Ascending aorta (tissue), 2 donors: Measurements from ENCODE around the gene HIKESHI. TPM values are rescaled to one million over a fixed set of nuclear protein-coding genes. Genes with fewer than 3 reads are reported as not detected.

Experiments
- DNase-seq, 2 donors: peaks; one replicate each; pipeline ENCODE4 v3.0.0-alpha.2; 2019; ENCODE audit warnings: low spot score in 2 of 2
- H3K27ac ChIP-seq, 2 donors: fragments of 200-600 bp; sonication (generic); one replicate each; pipeline ENCODE4 v1.5.1; 2016 to 2017; ENCODE audit warnings: mild to moderate bottlenecking in 1 of 2
- H3K27me3 ChIP-seq: fragments of 200-600 bp; sonication (generic); one replicate; pipeline ENCODE4 v1.5.1; 2017
- H3K36me3 ChIP-seq, 2 donors: fragments of 200-600 bp; sonication (generic); one replicate each; pipeline ENCODE4 v1.5.1; 2016
- H3K4me1 ChIP-seq, 2 donors: fragments of 200-600 bp; sonication (generic); one replicate each; pipeline ENCODE4 v1.5.1; 2016 to 2017; ENCODE audit warnings: mild to moderate bottlenecking in 1 of 2
- H3K4me3 ChIP-seq, 2 donors: fragments of 200-600 bp; sonication (generic); one replicate each; pipeline ENCODE4 v1.5.1; 2016 to 2017; ENCODE audit warnings: mild to moderate bottlenecking in 1 of 2
- H3K9me3 ChIP-seq, 2 donors: fragments of 200-600 bp; sonication (generic); one replicate each; pipeline ENCODE4 v1.5.1; 2016
- intact Hi-C: fragments of 100-400 bp; cut with DNase I; formaldehyde crosslinking; loops from one replicate; pipeline ENCODE4 v1.15.1; 2023
- total RNA-seq: library from RNA; depleted of rRNA; stranded (reverse); fragments of >200 nt; gene quantifications from one replicate; pipeline ENCODE4 v1.1.0, GENCODE V29; 2016
- TF ChIP-seq, protein P1 (sequence below), 3 experiments: fragments of 200-600 bp in 2 of 3; fragments of 450-650 bp in 1 of 3; sonication (generic) in 2 of 3; IDR thresholded peaks; one replicate each; pipeline ENCODE4 v1.5.1; 2016 to 2019; ENCODE audit warnings: antibody characterized with exemption in 3 of 3, mild to moderate bottlenecking in 1 of 3, moderate library complexity in 1 of 3

The HIKESHI gene
- total RNA-seq, 1 donor from 2014 or later, result 28.9 TPM

GRCh38 chr11:86261328-86261727 is 40.7 kb upstream of the HIKESHI start:
- Histone ChIP-seq H3K4me1 (no peaks in the 10 kb centered on the region), H3K27me3 (no peaks in the 10 kb centered on the region), H3K9me3 (no peaks in the 10 kb centered on the region), H3K36me3 (peaks cover 2 to 30% of the 10 kb centered on the region in 2 donors), H3K27ac (no peak overlapping the region), H3K4me3 (no peak overlapping the region)
- intact Hi-C loops, result no loop called here
- no peak for DNase-seq
- TF ChIP-seq, protein P1, sequence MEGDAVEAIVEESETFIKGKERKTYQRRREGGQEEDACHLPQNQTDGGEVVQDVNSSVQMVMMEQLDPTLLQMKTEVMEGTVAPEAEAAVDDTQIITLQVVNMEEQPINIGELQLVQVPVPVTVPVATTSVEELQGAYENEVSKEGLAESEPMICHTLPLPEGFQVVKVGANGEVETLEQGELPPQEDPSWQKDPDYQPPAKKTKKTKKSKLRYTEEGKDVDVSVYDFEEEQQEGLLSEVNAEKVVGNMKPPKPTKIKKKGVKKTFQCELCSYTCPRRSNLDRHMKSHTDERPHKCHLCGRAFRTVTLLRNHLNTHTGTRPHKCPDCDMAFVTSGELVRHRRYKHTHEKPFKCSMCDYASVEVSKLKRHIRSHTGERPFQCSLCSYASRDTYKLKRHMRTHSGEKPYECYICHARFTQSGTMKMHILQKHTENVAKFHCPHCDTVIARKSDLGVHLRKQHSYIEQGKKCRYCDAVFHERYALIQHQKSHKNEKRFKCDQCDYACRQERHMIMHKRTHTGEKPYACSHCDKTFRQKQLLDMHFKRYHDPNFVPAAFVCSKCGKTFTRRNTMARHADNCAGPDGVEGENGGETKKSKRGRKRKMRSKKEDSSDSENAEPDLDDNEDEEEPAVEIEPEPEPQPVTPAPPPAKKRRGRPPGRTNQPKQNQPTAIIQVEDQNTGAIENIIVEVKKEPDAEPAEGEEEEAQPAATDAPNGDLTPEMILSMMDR (IDR thresholded peaks at IDR 0.05), result no peak

GRCh38 chr11:86262387-86262786 is 39.7 kb upstream of the HIKESHI start:
- Histone ChIP-seq H3K36me3 (peaks cover 0 to 26% of the 10 kb centered on the region in 2 donors), H3K27me3 (no peaks in the 10 kb centered on the region), H3K27ac (no peak overlapping the region), H3K4me1 (no peaks in the 10 kb centered on the region), H3K4me3 (no peak overlapping the region), H3K9me3 (no peaks in the 10 kb centered on the region)
- intact Hi-C loops, result no loop called here
- TF ChIP-seq, protein P1 (IDR thresholded peaks at IDR 0.05), result no peak
- DNase-seq, result no peak

GRCh38 chr11:86264649-86265048 is 37.4 kb upstream of the HIKESHI start:
- no peak for DNase-seq
- no peaks in the 10 kb centered on the region for H3K9me3 ChIP-seq
- H3K4me3 ChIP-seq, result no peak overlapping the region
- H3K27ac ChIP-seq, result no peak overlapping the region
- H3K4me1 ChIP-seq, result no peaks in the 10 kb centered on the region
- H3K27me3 ChIP-seq, result no peaks in the 10 kb centered on the region
- H3K36me3 ChIP-seq, result peaks cover 0 to 21% of the 10 kb centered on the region in 2 donors
- TF ChIP-seq, protein P1 (IDR thresholded peaks at IDR 0.05), result no peak
- intact Hi-C loops, result no loop called here

GRCh38 chr11:86265194-86265593 is 36.8 kb upstream of the HIKESHI start:
- TF ChIP-seq, protein P1 (IDR thresholded peaks at IDR 0.05), result no peak
- Histone ChIP-seq H3K4me1 (no peaks in the 10 kb centered on the region), H3K27me3 (no peaks in the 10 kb centered on the region), H3K27ac (no peak overlapping the region), H3K36me3 (peaks cover 0 to 21% of the 10 kb centered on the region in 2 donors), H3K4me3 (no peak overlapping the region), H3K9me3 (no peaks in the 10 kb centered on the region)
- DNase-seq, result no peak
- intact Hi-C loops, result no loop called here

DNA sequence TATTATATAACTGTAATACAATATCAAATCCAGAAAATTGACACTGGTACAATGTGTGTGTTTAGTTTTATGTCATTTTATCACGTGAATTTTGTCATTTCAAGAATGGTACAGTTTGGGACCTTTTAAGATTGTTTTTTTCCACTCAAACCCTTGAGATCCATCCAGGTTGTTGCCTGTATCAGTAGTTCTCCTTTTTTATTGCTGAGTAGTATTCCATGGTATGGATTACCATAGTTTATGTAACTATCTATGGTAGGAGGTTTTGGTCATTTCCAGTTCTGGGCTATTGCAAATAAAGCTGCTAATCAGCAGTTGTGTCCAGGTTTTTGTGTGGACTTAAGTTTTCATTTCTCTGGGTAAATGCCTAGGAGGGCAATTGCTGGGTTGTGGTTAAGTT is 32.4 kb upstream of the HIKESHI start:
- H3K27me3 ChIP-seq, result no peaks in the 10 kb centered on the region
- intact Hi-C loops, result no loop called here

More for the DNA sequence above, 32.4 kb upstream of the HIKESHI start:
- H3K36me3 ChIP-seq, result no peaks in the 10 kb centered on the region
- no peak overlapping the region for H3K4me3 ChIP-seq
- no peak for DNase-seq
- no peaks in the 10 kb centered on the region for H3K9me3 ChIP-seq
- TF ChIP-seq, protein P1 (IDR thresholded peaks at IDR 0.05), result no peak
- H3K4me1 ChIP-seq, result no peaks in the 10 kb centered on the region
- no peak overlapping the region for H3K27ac ChIP-seq
